Hepatocyte (in vitro differentiated cells): ENCODE measurements around the gene ROR2. TPM values are rescaled to one million over a fixed set of nuclear protein-coding genes. Genes with fewer than 3 reads are reported as not detected.

Experiments
- DNase-seq: peaks from one replicate; pipeline ENCODE4 v3.0.0-alpha.2; 2016; ENCODE audit warnings: low spot score
- H2AFZ ChIP-seq: fragments of 200-600 bp; sonication (generic); 2 replicates; pipeline ENCODE4 v1.6.0; 2016; ENCODE audit warnings: antibody characterized with exemption, mild to moderate bottlenecking
- H3K27ac ChIP-seq: fragments of 200-600 bp; sonication (generic); 2 replicates; pipeline ENCODE4 v1.5.1; 2016; ENCODE audit warnings: mild to moderate bottlenecking
- H3K27me3 ChIP-seq: fragments of 200-600 bp; sonication (generic); 2 replicates; pipeline ENCODE4 v1.6.1; 2016
- H3K36me3 ChIP-seq: fragments of 200-600 bp; sonication (generic); replicated peaks from 2 replicates; pipeline ENCODE4 v1.5.1; 2016; ENCODE audit warnings: low read depth; ENCODE audit not compliant: insufficient read depth
- H3K4me1 ChIP-seq: fragments of 200-600 bp; sonication (generic); 2 replicates; pipeline ENCODE4 v1.5.1; 2016; ENCODE audit warnings: mild to moderate bottlenecking, moderate library complexity; ENCODE audit not compliant: insufficient read depth
- H3K4me2 ChIP-seq: fragments of 200-600 bp; sonication (generic); 2 replicates; pipeline ENCODE4 v1.6.0; 2016
- H3K4me3 ChIP-seq: fragments of 200-600 bp; sonication (generic); 2 replicates; pipeline ENCODE4 v1.5.1; 2016; ENCODE audit warnings: mild to moderate bottlenecking
- H3K79me2 ChIP-seq: fragments of 200-600 bp; sonication (generic); 2 replicates; pipeline ENCODE4 v1.6.0; 2017; ENCODE audit warnings: mild to moderate bottlenecking
- H3K9me2 ChIP-seq: fragments of 200-600 bp; sonication (generic); replicated peaks from 2 replicates; pipeline ENCODE4 v1.6.0; 2017; ENCODE audit warnings: mild to moderate bottlenecking; ENCODE audit not compliant: insufficient read depth
- H3K9me3 ChIP-seq: fragments of 200-600 bp; sonication (generic); 2 replicates; pipeline ENCODE4 v1.5.1; 2016; ENCODE audit warnings: low read depth, mild to moderate bottlenecking
- H4K20me1 ChIP-seq: fragments of 200-600 bp; sonication (generic); 2 replicates; pipeline ENCODE4 v1.6.0; 2016; ENCODE audit warnings: mild to moderate bottlenecking; ENCODE audit not compliant: insufficient read depth, poor library complexity, severe bottlenecking
- CTCF ChIP-seq: fragments of 200-600 bp; sonication (generic); IDR thresholded peaks from 2 replicates; pipeline ENCODE4 v1.5.1; 2016; ENCODE audit warnings: antibody characterized with exemption, mild to moderate bottlenecking; ENCODE audit not compliant: poor library complexity
- EZH2 ChIP-seq: fragments of 200-600 bp; sonication (generic); IDR thresholded peaks from 2 replicates; pipeline ENCODE4 v1.6.1; 2016; ENCODE audit warnings: antibody characterized with exemption, mild to moderate bottlenecking, borderline replicate concordance
- EZH2phosphoT487 ChIP-seq: fragments of 200-600 bp; sonication (generic); IDR thresholded peaks from one replicate; pipeline ENCODE4 v1.6.1; 2018; ENCODE audit warnings: antibody characterized with exemption, mild to moderate bottlenecking, low read depth, moderate library complexity; ENCODE audit not compliant: unreplicated experiment, severe bottlenecking
- WGBS: methylation state at CpG from one replicate; pipeline ENCODE4 v1.1.6; 2016; ENCODE audit warnings: low lambda C conversion rate; ENCODE audit errors: missing lambda C conversion rate; 5-methylcytosine and 5-hydroxymethylcytosine counted together
- polyA plus RNA-seq: library from polyadenylated mRNA; unstranded; fragments of >200 nt; fragmentation: Nextera tagmentation; extraction: Ambion mirVana; gene quantifications from 2 replicates; pipeline ENCODE4 v1.2.1, GENCODE V29; 2016
- total RNA-seq: library from RNA; depleted of rRNA; stranded (reverse); fragments of >200 nt; gene quantifications from 2 replicates; pipeline ENCODE4 v1.2.3, GENCODE V29; 2014

ROR2 gene
- total and polyA plus RNA-seq, 2 experiments from 2014 or later = 25.6 to 29.5 TPM

GRCh38 chr9:91908746-91909145, 41.3 kb downstream of the ROR2 start:
- Histone ChIP-seq H3K27ac (no peak overlapping the region), H3K9me3 (no peaks in the 10 kb centered on the region), H3K4me2 (peak overlapping the region; percentile 21), H2AFZ (no peak overlapping the region), H3K27me3 (no peaks in the 10 kb centered on the region), H3K36me3 (no peaks in the 10 kb centered on the region), H3K4me1 (peaks cover 39% of the 10 kb centered on the region), H4K20me1 (peaks cover 13% of the 10 kb centered on the region), H3K4me3 (no peak overlapping the region), H3K79me2 (peaks cover 100% of the 10 kb centered on the region), H3K9me2 (no peaks in the 10 kb centered on the region)
- TF ChIP-seq CTCF = no peak
- no peak for TF ChIP-seq EZH2phosphoT487
- TF ChIP-seq EZH2 = no peak
- WGBS = 55% methylated on average over 4 of the region's 4 CpGs
- no peak for DNase-seq

GRCh38 chr9:91908293-91908623, 41.8 kb downstream of the ROR2 start:
- no peak overlapping the region for H3K4me3 ChIP-seq
- H3K27me3 ChIP-seq = no peaks in the 10 kb centered on the region
- no peaks in the 10 kb centered on the region for H3K9me2 ChIP-seq
- H2AFZ ChIP-seq = no peak overlapping the region
- WGBS = 36% methylated on average over 2 of the region's 2 CpGs
- H3K27ac ChIP-seq = no peak overlapping the region
- no peaks in the 10 kb centered on the region for H3K36me3 ChIP-seq
- H3K79me2 ChIP-seq = peaks cover 97% of the 10 kb centered on the region
- no peaks in the 10 kb centered on the region for H3K9me3 ChIP-seq
- H3K4me2 ChIP-seq = peak overlapping the region; percentile 21
- peaks cover 8% of the 10 kb centered on the region for H4K20me1 ChIP-seq
- TF ChIP-seq EZH2 (no peak), EZH2phosphoT487 (no peak), CTCF (no peak)
- peaks cover 42% of the 10 kb centered on the region for H3K4me1 ChIP-seq
- DNase-seq = no peak

GRCh38 chr9:91907484-91908292, 42.3 kb downstream of the ROR2 start:
- WGBS = 57% methylated on average over 8 of the region's 8 CpGs
- Histone ChIP-seq H3K79me2 (peaks cover 93% of the 10 kb centered on the region), H3K27me3 (no peaks in the 10 kb centered on the region), H3K4me2 (peak overlapping the region; percentile 21), H3K4me3 (no peak overlapping the region), H3K9me2 (no peaks in the 10 kb centered on the region), H2AFZ (no peak overlapping the region), H4K20me1 (peaks cover 7% of the 10 kb centered on the region), H3K27ac (no peak overlapping the region), H3K4me1 (peaks cover 48% of the 10 kb centered on the region), H3K36me3 (no peaks in the 10 kb centered on the region), H3K9me3 (no peaks in the 10 kb centered on the region)
- TF ChIP-seq CTCF (no peak), EZH2 (no peak), EZH2phosphoT487 (no peak)
- DNase-seq = no peak
